GM19193 (cell line): ENCODE results near the gene VARS2.

Experiments used
- POLR2A ChIP-seq: IDR thresholded peaks from 4 replicates; pipeline ENCODE4 v1.6.1; 2011; ENCODE audit not compliant: insufficient read depth, insufficient read length; ENCODE audit errors: extremely low read depth

The VARS2 gene

GRCh38 chr6:30890646-30891449, 23.2 kb upstream of the VARS2 start:
- no peak for TF ChIP-seq POLR2A

- TF ChIP-seq POLR2A: no peak
These were observed 22.7 kb upstream of the VARS2 start for GRCh38 chr6:30891450-30891723.

GRCh38 chr6:30891816-30892538, 22.1 kb upstream of the VARS2 start:
- TF ChIP-seq POLR2A: no peak

GRCh38 chr6:30893001-30893591, 20.9 kb upstream of the VARS2 start:
- no peak for TF ChIP-seq POLR2A

- TF ChIP-seq POLR2A: no peak
These were observed 20.4 kb upstream of the VARS2 start for GRCh38 chr6:30893666-30894065.

- TF ChIP-seq POLR2A: no peak
These were observed 19.7 kb upstream of the VARS2 start for GRCh38 chr6:30894381-30894780.

GRCh38 chr6:30894935-30895334, 19.1 kb upstream of the VARS2 start:
- TF ChIP-seq POLR2A: no peak

GRCh38 chr6:30895343-30895742, 18.7 kb upstream of the VARS2 start:
- no peak for TF ChIP-seq POLR2A

GRCh38 chr6:30896541-30896940, 17.5 kb upstream of the VARS2 start:
- TF ChIP-seq POLR2A: no peak

GRCh38 chr6:30897882-30898281, 16.2 kb upstream of the VARS2 start:
- TF ChIP-seq POLR2A: no peak

GRCh38 chr6:30898750-30899360, 15.2 kb upstream of the VARS2 start:
- no peak for TF ChIP-seq POLR2A

GRCh38 chr6:30900863-30901417, 13.1 kb upstream of the VARS2 start:
- no peak for TF ChIP-seq POLR2A

GRCh38 chr6:30901436-30901835, 12.6 kb upstream of the VARS2 start:
- TF ChIP-seq POLR2A: no peak

GRCh38 chr6:30902709-30903108, 11.3 kb upstream of the VARS2 start:
- TF ChIP-seq POLR2A: no peak

GRCh38 chr6:30903236-30903635, 10.8 kb upstream of the VARS2 start:
- TF ChIP-seq POLR2A: no peak
